Cardiac muscle cell (in vitro differentiated cells and primary cell): Measurements from ENCODE around the gene SIGLEC14. TPM values are rescaled to one million over a fixed set of nuclear protein-coding genes. Genes with fewer than 3 reads are reported as not detected.
A peak's percentile ranks its signal among the peaks of the same experiment; 100 is the strongest.
"Not testable (repeated sequence)": the region's sequence is repeated elsewhere in the genome, so short reads cannot be mapped to it uniquely, and the experiment has no call there.

Experiments used
- DNase-seq, 2 donors: peaks; one replicate each; pipeline versions ENCODE4 v3.0.0 to v3.0.0-alpha.2; 2010 to 2017; ENCODE audit warnings: low read depth in 1 of 2, low spot score in 1 of 2
- H3K27ac ChIP-seq: fragments of 200-600 bp; sonication (generic); 2 replicates; pipeline ENCODE4 v1.5.1; 2016
- H3K27me3 ChIP-seq: fragments of 200-600 bp; sonication (generic); 2 replicates; pipeline ENCODE4 v1.6.0; 2016; ENCODE audit warnings: control low read depth
- H3K36me3 ChIP-seq: fragments of 200-600 bp; sonication (generic); 2 replicates; pipeline ENCODE4 v1.5.1; 2016; ENCODE audit warnings: control low read depth
- H3K4me1 ChIP-seq: fragments of 200-600 bp; sonication (generic); 2 replicates; pipeline ENCODE4 v1.8.1; 2017; ENCODE audit warnings: low read depth, mild to moderate bottlenecking, mixed run types
- H3K4me3 ChIP-seq: fragments of 200-600 bp; sonication (generic); 2 replicates; pipeline ENCODE4 v1.5.1; 2016; ENCODE audit warnings: mild to moderate bottlenecking
- H3K9me3 ChIP-seq: fragments of 200-600 bp; sonication (generic); 2 replicates; pipeline ENCODE4 v1.5.1; 2017; ENCODE audit warnings: low read depth, mild to moderate bottlenecking, control low read depth
- polyA plus RNA-seq: library from polyadenylated mRNA; unstranded; fragments of >200 nt; fragmentation: Nextera tagmentation; extraction: Ambion mirVana; gene quantifications from 2 replicates; pipeline ENCODE4 v1.2.1, GENCODE V29; 2016
- total RNA-seq: library from RNA; depleted of rRNA; stranded (reverse); fragments of >200 nt; gene quantifications from 2 replicates; pipeline ENCODE4 v1.2.3, GENCODE V29; 2016
- TF ChIP-seq, protein P1 (sequence below): IDR thresholded peaks from 2 replicates; pipeline ENCODE4 v1.5.1; 2012; ENCODE audit warnings: low read depth, mild to moderate bottlenecking, low read length

Gene SIGLEC14
- total and polyA plus RNA-seq, 2 experiments from 2014 or later, result not detected

DNA sequence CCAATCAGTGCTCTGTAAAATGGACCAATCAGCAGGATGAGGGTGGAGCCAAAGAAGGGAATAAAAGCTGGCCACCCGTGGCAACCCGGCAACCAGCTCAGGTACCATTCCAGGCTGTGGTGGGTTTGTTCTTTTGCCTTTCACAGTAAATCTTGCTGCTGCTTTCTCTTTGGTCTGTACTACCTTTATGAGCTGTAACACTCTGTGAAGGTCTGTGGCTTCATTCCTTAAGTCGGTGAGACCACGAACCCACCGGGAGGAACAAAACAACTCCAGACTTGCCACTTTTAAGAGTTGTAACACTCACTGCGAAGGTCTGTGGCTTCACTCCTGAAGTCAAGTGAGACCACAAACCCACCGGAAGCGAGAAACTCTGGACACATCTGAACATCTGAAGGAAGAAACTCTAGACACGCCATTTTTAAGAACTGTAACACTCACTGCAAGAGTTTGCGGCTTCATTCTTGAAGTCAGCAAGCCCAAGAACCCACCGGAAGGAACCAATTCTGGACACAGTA is 30.0 kb upstream of the SIGLEC14 start:
- DNase-seq, result no peak
- H3K4me3 ChIP-seq, result no peak overlapping the region
- TF ChIP-seq, protein P1, sequence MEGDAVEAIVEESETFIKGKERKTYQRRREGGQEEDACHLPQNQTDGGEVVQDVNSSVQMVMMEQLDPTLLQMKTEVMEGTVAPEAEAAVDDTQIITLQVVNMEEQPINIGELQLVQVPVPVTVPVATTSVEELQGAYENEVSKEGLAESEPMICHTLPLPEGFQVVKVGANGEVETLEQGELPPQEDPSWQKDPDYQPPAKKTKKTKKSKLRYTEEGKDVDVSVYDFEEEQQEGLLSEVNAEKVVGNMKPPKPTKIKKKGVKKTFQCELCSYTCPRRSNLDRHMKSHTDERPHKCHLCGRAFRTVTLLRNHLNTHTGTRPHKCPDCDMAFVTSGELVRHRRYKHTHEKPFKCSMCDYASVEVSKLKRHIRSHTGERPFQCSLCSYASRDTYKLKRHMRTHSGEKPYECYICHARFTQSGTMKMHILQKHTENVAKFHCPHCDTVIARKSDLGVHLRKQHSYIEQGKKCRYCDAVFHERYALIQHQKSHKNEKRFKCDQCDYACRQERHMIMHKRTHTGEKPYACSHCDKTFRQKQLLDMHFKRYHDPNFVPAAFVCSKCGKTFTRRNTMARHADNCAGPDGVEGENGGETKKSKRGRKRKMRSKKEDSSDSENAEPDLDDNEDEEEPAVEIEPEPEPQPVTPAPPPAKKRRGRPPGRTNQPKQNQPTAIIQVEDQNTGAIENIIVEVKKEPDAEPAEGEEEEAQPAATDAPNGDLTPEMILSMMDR, result no peak
- H3K4me1 ChIP-seq, result no peaks in the 10 kb centered on the region
- no peaks in the 10 kb centered on the region for H3K9me3 ChIP-seq
- H3K27ac ChIP-seq, result no peak overlapping the region
- H3K36me3 ChIP-seq, result no peaks in the 10 kb centered on the region
- H3K27me3 ChIP-seq, result no peaks in the 10 kb centered on the region

DNA sequence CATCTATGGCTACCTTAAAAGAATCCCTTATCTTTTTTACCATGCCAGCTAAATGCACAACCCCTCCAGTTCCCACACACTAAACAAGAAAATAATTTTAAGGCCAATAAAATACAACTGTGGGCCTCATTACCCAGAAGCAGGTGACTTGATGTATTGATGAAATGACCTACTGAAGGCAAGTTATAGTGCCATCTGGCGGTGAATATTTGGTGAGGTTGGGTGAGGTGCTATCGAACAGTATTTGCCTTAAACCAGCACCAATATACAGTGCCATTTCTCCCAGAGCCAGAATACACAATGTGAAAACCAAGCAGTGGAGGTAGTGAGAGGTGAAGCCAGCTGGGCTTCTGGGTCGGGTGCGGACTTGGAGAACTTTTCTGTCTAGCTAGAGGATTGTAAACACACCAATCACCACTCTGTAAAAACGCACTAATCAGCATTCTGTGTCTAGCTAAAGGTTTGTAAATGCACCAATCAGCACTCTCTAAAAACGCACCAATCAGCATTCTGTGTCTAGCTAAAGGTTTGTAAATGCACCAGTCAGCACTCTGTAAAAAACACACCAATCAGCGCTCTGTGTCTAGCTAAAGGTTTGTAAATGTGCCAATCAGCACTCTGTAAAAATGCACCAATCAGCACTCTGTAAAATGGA is 29.4 kb upstream of the SIGLEC14 start:
- not testable (repeated sequence) for H3K27ac ChIP-seq, H3K4me3 ChIP-seq, H3K9me3 ChIP-seq, H3K36me3 ChIP-seq, H3K4me1 ChIP-seq, H3K27me3 ChIP-seq
- TF ChIP-seq, protein P1, result peak; percentile 40
- DNase-seq, result peak; percentile 12 to 51

DNA sequence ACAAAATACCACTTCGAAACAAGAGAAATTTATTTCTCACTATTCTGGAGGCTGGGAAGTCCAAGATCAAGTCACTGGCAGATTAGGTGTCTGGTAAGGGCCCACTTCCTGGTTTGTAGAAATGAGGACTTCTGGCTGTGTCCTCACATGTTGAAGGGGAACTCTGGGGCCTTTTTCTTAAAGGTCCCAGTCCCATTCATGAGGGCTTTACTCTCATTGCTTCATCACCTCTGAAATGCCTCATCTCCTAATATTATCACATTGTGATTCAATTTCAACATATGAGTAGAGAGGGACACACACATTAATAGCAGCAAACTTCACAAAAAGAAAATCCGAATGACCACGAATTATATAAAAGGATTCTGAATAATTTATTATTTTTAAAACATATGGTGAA is 21.6 kb upstream of the SIGLEC14 start:
- TF ChIP-seq, protein P1, result no peak
- Histone ChIP-seq H3K36me3 (no peaks in the 10 kb centered on the region), H3K27me3 (no peaks in the 10 kb centered on the region), H3K4me3 (no peak overlapping the region), H3K27ac (no peak overlapping the region), H3K9me3 (no peaks in the 10 kb centered on the region), H3K4me1 (no peaks in the 10 kb centered on the region)
- DNase-seq, result no peak

DNA sequence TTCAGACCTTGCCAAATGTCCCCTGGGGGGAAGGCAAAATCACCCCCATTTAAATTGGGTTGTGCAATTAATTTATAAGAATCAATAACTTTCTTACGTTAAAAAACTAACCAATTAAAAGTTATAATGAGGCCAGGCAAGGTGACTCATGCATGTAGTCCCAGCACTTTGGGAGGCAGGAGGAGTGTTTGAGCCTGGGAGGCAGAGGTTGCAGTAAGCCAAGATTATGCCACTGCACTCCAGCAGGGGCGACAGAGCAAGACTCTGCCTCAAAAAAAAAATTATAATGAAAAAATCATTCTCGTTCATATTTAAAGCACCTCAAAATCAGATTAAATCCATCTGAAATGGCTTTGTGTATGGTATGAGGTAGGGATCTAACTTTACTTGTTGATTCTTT is 18.4 kb upstream of the SIGLEC14 start:
- H3K27ac ChIP-seq, result no peak overlapping the region
- H3K4me1 ChIP-seq, result no peaks in the 10 kb centered on the region
- peak in 1 of 2 donors; percentile 29 for DNase-seq
- no peaks in the 10 kb centered on the region for H3K9me3 ChIP-seq
- TF ChIP-seq, protein P1, result peak; percentile 26
- H3K4me3 ChIP-seq, result no peak overlapping the region
- no peaks in the 10 kb centered on the region for H3K36me3 ChIP-seq
- peaks cover 3% of the 10 kb centered on the region for H3K27me3 ChIP-seq

DNA sequence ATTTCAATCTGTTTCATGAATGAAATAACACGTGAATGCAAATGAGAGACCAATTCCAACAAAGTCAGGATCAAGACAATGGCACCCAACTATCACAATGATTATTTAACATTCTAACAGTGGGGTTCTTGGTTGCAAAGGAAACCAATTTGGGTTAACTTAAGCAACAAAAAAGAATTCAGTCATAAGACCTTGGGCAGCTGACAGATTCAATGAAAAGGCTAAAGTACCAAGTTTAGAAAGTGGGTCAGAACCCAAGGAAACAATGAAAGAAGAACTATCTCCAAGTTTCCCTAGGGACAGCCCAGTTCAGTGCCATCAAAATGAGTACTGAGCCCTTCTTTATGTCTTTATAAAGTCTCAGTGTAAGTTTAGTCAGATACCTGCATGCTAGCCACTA is 17.5 kb upstream of the SIGLEC14 start:
- no peak overlapping the region for H3K4me3 ChIP-seq
- H3K4me1 ChIP-seq, result no peaks in the 10 kb centered on the region
- DNase-seq, result no peak
- peaks cover 3% of the 10 kb centered on the region for H3K27me3 ChIP-seq
- H3K36me3 ChIP-seq, result no peaks in the 10 kb centered on the region
- no peak overlapping the region for H3K27ac ChIP-seq
- TF ChIP-seq, protein P1, result no peak
- H3K9me3 ChIP-seq, result no peaks in the 10 kb centered on the region
